Germinal center (tissue), 1 donor: Measurements from ENCODE around the gene NUP42.
"Not testable (repeated sequence)": the region's sequence is repeated elsewhere in the genome, so short reads cannot be mapped to it uniquely, and the experiment has no call there.

ENCODE experiments used
- DNase-seq: peaks from one replicate; pipeline ENCODE4 v3.0.0; 2012; ENCODE audit warnings: mixed read lengths, low spot score

NUP42 gene

DNA sequence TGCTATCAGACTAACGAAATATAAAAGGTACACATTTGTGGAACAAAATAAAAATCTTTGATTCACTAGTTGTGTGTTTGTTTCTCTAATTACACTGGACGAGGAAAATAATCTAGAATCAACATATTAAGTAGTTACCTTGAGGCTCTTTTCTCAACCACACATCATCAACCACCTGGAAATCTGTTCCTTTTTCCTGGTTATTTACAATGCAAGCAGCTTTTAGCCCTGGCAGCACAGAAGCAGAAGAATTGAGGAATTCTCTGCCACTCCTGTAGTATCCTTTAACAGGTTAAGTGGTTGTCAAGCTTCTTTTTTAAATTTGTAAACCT lies 23.7 kb downstream of the NUP42 start:
- DNase-seq, result no peak

DNA sequence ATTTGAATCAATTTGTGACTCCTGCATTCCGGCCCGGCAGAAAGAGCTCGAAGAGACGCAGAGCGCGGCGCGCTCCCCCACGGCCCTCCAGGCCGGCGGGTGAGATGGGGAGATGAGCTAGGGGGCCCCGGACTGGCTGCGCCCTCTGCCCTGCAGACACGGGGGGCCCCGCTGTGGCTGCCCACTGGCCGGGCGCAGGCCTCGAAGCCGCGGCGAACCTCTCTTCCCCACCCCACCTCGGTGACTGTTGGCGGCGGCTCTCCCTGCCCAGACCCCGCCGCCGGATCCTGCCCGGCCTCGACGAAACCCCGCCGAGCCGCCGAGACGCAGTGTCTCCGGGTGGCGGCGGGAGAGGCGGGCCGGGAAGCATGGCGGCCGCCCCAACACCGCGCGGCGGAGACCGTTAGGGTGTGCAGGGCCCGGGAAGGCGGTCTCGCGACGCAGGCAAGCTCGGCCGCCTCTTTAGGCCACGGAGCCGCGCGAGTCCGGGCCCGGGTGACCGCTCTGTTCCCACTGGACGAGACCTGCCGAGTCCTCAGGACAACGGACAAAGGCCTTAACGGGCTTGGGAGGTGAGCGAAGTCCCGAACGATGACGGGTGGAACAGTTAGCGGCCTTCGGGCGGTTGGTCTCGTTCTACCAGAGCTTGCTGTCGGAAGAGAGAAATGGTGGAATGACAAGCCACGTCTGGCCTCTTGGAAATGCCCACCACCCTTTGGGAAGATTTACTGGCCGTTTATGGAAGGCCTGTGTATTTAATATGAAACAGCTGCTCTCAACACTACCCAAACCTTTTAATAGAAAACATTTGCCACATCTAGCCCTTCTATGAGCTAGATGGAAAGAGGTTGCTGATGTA lies 24.3 kb downstream of the NUP42 start:
- DNase-seq, result peak; percentile 39

DNA sequence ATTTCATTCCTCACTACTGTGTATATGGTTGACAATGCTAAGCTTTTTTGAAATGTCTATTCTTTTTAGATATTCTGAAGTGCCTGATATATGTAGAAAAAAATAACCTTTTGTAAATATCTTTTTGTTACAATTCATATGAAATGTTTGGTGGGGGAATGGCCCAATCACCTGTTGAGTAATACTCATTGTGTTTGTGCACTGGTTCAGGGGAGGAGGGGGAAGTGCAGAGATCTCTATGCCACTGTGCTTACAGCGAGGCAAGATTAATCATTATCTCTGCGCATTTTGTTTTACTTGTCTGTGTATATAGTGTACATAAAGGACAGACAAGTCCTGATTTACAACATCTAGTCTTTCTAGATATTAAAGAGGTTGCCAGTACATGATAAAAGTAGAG lies 25.2 kb downstream of the NUP42 start:
- DNase-seq, result no peak

DNA sequence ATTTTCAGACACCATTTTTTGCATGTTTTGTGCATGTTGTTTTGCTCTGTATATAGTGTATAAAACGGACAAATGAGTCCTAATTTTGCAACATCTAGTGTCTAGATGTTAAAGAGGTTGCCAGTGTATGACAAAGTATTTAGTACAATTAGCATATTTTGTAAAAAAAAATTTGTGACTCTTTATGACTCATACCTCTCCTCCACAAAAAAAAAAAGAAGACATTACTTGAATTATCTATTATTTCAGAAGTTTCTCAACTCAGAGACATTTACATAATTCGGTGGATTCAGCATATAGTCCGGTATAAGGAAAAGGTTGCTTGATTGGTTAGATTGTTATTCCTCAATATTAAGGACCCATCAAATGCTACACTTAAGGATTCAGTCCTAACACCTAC lies 26.0 kb downstream of the NUP42 start:
- DNase-seq, result no peak

DNA sequence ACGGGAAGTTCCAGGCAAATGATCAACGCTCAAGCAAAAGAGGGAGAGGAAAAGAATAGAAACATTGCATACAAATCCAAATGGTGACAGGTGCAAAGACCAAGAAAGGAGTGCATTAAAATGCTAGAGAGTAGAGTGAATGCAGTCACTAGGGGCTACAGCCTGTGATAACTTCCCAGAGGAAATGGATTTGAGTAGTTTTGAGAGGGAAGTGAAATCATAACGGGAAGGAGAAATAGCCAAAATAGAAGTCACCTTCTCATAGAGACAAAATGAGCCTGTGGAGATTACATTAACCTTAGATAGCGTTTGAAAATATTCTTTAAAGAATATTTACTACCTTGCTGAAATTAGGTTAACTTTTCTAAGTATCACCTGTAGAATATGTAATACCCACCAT lies 26.5 kb downstream of the NUP42 start:
- no peak for DNase-seq

DNA sequence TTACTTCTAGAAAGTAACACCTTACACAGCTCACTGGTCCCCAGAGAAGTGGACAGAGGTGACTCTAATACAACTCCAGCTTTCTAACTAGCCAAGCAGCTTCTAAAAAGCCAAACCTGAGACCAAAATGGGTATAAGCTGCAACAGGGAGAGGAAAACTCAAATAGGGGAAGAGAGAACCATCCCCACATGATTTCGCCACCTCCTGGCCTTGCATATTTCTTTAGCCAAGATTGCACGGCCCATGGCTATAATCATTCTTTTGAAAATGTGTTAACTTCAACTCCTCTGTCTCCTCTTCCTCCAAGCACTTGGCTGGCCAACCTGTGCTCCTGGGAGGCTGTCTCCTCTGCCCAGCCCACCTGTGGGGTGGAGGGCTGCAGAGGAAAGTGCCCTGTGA lies 28.7 kb downstream of the NUP42 start:
- no peak for DNase-seq

DNA sequence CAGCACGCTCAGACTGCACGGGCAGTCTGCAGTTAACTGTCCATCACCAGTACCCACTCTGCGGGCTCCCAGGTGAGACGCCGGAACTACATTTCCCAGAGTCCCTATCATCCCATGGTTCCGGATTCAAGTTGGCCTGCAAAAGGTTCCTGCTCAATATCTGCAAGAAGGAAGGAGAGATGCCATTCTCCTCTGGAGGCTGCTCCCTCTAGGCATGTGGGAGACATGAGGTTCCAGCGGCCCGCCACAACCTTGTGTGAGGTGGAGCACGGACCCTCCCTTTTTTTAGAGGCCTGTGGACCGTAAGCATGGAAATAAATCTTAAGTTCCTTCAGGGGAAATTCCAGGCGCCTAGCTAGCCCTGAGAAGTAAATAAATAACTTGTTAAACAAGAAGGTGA lies 29.7 kb downstream of the NUP42 start:
- no peak for DNase-seq

DNA sequence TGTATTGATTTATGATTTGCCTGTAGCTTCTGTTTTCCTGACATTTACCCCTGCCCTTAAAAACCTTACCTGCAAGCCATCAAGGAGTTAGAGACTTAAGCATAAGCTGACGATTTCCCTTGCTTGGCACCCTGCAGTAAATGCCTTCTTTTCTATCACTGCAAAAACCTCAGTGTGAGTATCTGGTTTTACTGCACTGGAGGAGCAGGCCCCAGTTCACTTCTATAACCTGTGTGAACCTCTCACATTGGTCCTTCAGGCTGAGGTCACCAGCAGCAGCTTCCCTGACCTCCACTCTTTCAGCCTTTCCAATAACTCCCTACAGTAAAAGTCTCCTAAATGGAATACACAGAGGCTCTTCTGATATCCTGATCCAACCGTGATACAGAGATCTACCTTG lies 30.5 kb downstream of the NUP42 start:
- no peak for DNase-seq

DNA sequence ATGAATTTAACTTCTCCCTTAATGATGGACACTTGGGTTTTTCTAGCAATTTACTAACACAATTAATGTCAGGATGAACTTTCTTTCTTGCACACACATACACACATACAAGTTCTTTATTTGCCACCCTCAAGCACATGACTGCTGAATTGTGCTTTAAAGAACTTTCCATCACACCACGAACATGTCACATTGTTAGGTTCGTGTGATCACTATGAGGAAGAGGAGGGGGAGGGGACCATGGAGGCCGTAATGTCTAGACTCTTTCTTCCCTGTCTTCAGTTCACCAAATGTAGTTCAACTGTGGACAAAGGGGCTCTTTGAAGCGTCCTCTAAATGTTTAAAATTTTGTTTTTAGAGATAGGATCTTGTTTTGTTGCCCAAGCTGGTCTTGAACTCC lies 31.0 kb downstream of the NUP42 start:
- no peak for DNase-seq

DNA sequence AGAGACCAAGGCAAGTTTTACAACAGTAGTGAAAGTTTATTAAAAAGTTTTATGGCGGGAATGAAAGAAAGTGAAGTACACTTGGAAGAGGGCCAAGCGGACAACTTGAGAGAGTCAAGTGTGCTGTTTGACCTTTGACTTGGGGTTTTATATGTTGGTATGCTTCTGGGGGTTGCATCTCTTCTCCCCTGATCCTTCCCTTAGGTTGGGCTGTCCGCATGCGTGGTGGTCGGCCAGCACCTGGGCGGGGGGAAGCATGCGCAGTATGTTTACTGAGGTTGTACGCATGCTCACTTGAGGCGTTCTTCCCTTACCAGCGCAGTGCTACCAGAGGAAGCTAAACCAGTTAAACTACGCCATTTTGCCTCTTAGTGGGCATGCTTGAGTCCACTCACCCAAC lies 31.9 kb downstream of the NUP42 start:
- DNase-seq, result no peak

DNA sequence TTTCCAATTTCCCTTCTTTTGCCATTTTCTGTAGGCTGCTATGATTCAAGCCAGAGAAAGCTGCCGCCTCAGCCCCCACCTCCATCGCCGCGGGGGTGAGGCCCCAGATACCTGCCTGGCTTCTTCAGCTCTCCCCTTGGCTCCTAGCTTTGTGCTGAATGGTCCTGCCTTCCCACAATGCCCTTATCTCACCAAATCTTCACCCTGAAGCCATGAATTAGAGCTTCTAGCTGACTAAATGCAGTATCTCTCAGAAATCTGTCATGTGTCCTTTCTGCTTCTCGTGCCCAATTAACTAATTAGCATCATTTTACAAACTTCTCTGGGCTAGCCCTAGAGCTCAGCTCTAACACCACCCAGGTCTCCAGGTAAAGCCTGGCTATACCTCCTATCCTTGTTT lies 32.6 kb downstream of the NUP42 start:
- no peak for DNase-seq

DNA sequence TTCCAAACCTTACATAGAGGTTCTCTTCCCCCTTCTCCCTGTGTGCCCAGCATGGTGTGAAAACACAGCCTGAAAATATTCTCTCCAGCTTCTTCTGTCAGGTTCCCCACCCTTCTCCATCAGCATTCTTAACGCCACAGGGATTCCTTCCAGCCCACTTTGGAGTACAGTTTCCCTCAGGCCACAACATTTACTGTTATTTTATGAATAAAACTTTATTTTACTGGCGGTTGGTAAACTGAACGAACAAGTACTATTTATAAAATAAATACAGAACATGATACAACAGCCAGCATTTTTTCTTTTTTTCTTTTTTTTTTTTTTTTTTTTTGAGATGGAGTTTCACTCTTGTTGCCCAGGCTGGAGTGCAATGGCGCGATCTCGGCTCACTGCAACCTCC lies 33.1 kb downstream of the NUP42 start:
- DNase-seq, result no peak

DNA sequence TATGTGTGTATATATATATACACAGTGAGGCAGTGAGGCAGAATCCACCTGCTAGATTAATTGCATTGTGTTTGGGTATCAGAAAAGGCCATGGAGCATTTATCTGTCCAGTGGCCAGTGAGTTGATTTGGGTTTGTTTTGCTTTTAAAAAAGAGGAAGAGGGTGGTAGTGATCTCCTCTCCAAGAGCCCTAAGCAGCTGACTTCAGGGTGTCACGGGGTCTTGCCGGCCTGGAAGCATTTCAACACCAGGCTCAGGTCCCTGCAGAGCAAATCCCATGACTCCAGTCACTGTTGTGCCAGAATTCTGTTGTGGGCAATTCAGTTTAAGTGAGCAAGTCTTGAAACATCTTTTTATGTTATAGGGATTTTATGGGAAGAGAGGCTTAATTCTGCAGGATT lies 34.2 kb downstream of the NUP42 start:
- no peak for DNase-seq

DNA sequence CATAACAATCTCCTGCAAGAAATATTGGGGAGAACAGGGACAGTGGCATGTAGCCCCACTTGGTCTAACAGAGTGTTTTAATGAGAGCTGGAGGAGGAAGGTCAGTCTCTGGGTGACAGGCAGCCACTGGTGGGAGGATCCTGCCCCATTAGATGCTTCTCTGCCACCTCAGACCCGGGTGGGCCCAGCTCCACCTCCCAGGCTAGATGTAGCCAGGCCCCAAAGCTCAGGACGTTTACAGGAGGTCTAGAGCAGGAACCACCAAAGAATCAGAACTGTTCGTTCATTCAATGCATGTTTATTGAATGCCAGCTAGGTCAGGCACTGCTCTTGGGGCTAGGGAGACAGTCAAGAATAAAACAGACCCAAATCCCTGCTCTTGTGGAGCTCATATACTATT lies 36.3 kb downstream of the NUP42 start:
- no peak for DNase-seq

DNA sequence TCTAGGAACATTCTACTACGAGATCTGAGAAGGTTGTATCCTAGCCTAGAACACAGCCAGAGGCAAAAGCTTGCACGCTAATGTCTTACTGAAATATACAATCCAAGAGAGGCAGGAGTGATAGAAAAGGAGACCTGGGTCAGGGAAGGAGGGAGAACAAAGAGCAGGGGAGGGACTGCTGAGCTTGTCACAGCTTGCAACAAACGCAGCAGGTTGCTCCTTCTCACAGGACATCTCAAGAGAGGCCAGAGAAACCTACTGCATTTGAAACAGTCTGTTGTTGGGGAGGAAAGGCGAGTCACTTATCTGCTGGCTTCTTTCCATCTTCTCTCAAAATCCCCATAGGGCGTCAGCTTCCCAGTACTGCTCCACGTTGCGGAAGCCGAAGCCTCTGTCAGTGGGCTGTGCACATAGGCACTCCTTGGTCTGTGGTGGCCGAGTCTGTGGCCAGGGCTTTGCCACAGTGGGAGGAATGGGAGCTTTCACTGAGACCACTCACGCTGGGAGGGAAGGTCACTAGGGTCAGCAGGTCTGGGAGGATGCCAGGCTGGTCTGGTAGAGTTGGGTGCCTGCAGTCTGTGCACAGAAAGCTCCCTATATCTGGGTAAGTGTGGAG lies 39.0 kb downstream of the NUP42 start:
- no peak for DNase-seq

DNA sequence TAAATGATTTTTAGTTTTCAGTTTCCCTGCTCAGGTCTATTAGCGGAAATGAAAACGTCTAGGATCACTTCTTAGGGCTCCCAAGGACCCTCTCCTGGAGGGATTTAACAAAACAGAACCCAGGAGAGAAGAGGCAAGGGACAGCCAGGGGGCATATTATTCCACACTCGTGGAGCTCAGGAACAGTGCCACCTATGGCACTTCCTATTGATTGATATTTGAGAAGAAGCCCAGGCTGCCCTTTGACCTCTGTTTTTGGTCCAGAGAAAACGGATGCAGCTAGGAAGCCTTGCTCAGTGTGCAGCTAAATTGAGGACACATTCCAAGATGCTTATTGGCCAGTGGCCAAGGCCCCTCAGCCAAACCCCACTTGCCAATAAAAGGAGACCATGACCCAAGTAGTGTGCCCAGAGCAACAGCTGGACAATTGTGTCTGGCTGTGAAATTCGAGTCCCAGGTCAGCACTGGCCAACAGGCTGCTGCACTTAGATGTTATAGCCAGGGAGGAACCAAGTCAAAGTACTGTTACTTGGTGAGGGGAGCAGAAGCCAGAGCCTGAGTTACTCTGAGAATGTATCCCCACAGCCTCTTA lies 40.7 kb downstream of the NUP42 start:
- no peak for DNase-seq

DNA sequence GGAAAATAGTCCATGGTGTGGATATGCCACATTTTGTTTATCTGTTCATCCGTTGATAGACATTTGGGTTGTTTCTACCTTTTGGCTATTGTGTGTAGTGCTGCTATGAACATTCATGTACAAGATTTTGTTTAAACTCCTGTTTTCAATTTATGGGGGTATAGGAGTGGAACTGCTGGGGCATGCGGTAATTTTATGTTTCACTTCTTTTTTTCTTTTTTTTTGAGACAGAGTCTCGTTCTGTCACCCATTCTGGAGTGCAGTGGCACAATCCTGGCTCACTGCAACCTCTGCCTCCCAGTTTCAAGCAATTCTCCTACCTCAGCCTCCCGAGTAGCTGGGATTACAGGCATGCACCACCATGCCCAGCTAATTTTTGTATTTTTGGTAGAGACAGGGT lies 42.5 kb downstream of the NUP42 start:
- not testable (repeated sequence) for DNase-seq

DNA sequence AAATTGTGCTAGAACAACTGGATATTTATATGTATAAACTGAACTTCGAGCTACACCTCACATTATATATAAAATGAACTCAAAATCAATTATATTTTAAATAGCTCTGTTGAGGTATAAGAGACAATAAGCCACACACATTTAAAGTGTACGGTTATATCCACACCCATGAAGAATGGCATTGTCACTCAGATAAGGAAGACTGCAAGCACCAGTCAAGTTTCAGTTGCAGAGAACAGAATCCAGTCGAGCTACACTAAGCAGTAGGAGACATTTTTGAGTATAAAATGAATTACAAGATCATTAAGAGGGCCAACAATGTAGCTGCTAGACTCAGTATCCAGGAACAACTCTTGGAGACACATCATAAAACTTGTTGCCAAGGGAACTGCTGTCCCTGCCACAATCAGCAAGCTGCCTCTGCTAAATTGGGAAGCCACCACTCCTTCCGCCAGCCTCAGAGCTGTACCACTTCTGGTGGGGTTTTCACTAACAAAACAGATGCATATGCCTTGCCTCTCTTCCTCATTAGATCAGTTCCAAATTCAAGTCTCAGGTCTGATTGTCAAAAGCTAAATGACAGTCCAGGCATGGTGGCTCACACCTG lies 45.1 kb downstream of the NUP42 start:
- no peak for DNase-seq

DNA sequence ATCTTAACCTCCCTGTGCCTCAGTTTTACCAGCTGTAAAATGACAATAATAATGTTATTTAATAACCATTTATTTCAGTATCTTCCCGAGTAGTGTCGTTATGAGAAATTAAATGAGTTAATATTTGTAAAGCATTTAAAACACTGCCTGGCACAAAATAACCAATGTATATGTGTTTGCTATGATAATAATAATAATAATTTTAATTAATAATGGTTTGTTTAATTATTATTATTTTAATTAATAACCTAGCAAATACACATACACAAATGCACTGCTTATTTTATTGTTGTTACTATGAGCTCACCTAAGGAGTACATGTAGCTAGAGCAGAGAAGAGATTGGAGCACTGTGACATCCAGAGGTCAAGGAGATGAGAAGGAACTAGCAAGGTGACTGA lies 46.6 kb downstream of the NUP42 start:
- DNase-seq, result no peak

DNA sequence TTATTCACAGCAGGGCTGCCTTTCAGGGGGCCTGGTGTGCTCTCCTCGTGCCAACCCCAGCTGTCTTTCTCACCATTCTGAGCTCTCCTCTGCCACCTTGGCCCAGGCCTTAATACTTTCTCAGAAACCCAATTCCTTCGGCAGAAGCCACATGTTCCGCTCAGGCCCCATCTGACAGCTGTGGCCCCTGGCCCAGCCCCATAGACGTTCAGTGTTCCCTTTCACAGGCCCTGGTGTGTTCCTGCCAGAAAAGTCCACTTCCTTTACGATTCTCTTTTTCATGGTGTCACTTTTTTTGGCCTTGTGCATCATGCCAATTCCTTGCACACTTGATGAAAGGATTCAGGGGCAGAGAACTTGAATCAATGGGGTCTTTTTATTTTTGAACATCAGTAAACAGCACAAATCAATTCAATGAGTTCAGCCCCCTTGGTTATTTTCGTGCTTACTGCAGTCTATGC lies 48.8 kb downstream of the NUP42 start:
- DNase-seq, result no peak

DNA sequence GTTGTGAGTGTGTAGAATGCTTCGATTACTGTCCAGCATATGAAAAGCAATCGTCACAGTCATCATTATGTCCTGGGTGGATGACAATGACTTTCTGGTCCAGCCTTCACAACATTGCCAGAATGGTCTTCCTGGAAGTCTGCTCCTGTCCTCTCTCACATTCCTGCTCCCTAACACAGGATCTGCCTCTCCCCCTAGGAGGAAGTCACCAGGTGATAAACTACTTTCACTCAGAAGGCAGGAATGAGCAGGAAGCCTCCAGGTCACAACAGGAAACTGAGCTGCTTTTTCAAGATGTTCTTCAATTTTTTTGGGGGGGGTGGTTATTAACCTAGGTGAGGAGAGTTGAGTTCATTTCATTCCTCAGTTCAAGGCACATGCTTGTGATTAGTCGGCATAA lies 51.1 kb downstream of the NUP42 start:
- DNase-seq, result no peak

DNA sequence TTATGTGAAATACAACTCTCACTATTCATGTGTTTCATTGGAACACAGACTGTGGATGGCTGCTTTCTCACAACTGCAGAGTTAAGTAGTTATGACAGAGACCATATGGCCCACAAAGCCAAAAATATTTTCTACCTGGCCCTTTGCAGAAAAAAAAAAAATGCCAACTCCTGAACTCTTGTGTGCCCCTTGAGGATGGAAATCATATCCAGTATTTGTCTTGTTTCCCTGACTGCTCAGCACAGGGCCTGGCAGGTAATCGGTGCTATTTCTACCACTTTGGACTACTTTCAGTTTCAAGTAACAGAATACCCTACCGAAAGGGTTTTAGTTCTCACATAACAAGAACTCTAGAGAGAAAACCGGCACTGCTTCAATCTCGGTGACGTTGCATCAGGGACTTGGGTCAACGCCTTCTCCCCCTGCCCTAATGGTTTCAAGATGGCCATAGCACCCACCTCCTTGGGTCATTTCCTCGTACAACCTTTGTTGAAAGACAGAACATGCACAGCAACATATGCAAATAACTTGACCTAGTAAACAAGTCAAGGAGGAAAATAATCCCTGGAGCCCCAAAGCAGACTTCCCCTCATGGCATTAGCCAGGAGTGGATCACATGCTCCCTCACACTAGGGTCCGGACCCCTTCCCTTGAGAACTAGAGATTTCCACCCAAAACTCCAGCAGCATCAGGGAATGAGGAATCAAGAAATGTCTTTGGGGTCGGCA lies 52.9 kb downstream of the NUP42 start:
- no peak for DNase-seq
